ENCODE data around the gene LRRTM3. TPM values are rescaled to one million over a fixed set of nuclear protein-coding genes. Genes with fewer than 3 reads are reported as not detected.

LRRTM3 gene
- total and polyA plus RNA-seq, 7 donors, result 0.01 to 0.03 TPM; not detected in 5

GRCh38 chr10:67015225-67015624, 89.4 kb downstream of the LRRTM3 start:
- TF ChIP-seq CTCF (IDR thresholded peaks at IDR 0.05), result no peak
- no peak for DNase-seq
- Histone ChIP-seq H3K9me3 (no peaks in the 10 kb centered on the region), H3K4me1 (no peaks in the 10 kb centered on the region), H3K27ac (no peak overlapping the region), H3K4me3 (no peak overlapping the region), H3K27me3 (ENCODE audit: insufficient read depth in 3 of 3, low read length in 2 of 3) (no peaks in the 10 kb centered on the region), H3K36me3 (ENCODE audit: insufficient read depth in 1 of 2, low read depth in 1 of 2) (no peaks in the 10 kb centered on the region)
- intact Hi-C loops (cut with DNase I), result no loop called here
- ATAC-seq, result no peak
- WGBS, 3 donors, result 67 to 92% (median 78%) methylated on average over 1 of the region's 1 CpG

DNA sequence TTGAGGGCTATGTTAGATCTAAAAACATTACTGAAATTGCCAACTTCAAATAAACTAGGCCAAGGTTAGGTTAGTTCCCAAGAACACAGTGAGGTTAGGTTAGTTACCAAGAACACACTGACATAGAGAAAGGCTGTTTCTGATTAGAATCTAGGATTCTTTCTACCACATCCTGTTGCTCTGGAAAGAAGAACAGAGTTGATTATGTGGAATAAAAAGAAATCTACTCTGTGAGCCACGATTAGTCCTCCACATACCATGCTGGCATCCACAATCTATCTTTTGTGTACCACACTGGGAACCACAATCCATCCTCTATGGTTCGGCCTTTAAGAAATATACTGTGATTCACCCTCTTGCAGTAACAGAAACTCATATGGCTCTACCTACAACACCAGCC, 91.4 kb downstream of the LRRTM3 start:
- no peak for ATAC-seq
- TF ChIP-seq CTCF (IDR thresholded peaks at IDR 0.05), result no peak

GRCh38 chr10:67022099-67022498, 96.3 kb downstream of the LRRTM3 start:
- Histone ChIP-seq H3K4me1 (no peaks in the 10 kb centered on the region), H3K4me3 (no peak overlapping the region), H3K9me3 (no peaks in the 10 kb centered on the region), H3K36me3 (ENCODE audit: insufficient read depth in 1 of 2, low read depth in 1 of 2) (no peaks in the 10 kb centered on the region), H3K27me3 (ENCODE audit: insufficient read depth in 3 of 3, low read length in 2 of 3) (no peaks in the 10 kb centered on the region), H3K27ac (no peak overlapping the region)
- no peak for DNase-seq
- ATAC-seq, result no peak
- intact Hi-C loops (cut with DNase I), result no loop called here
- TF ChIP-seq CTCF (IDR thresholded peaks at IDR 0.05), result no peak

More for the DNA sequence above, 91.4 kb downstream of the LRRTM3 start:
- no peak for DNase-seq
- Histone ChIP-seq H3K4me1 (no peaks in the 10 kb centered on the region), H3K4me3 (no peak overlapping the region), H3K27ac (no peak overlapping the region), H3K27me3 (ENCODE audit: insufficient read depth in 3 of 3, low read length in 2 of 3) (no peaks in the 10 kb centered on the region), H3K9me3 (no peaks in the 10 kb centered on the region), H3K36me3 (ENCODE audit: insufficient read depth in 1 of 2, low read depth in 1 of 2) (no peaks in the 10 kb centered on the region)
- 87 to 94% (median 92%) methylated on average over 2 of the region's 2 CpGs for WGBS, 3 donors
- intact Hi-C loops (cut with DNase I), result no loop called here

DNA sequence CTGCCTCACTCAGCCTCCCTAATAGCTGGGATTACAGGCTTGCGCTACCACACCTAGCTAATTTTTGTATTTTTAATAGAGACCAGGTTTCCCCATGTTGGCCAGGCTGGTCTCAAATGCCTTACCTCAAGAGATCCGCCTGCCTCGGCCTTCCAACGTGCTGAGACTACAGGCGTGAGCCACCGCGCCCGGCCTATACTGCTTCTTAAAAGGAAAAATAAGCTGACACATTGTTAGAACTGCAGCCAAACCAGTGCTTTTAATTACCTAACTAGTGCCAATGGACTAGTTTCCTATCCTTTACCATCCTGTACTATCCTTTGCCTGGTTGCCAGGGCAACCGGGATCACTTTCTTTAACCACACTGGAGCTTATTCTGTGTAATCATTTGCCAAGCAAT, 108.0 kb downstream of the LRRTM3 start:
- no peaks in the 10 kb centered on the region for H3K27me3 ChIP-seq (ENCODE audit: insufficient read depth in 3 of 3, low read length in 2 of 3)
- no peak for TF ChIP-seq CTCF (IDR thresholded peaks at IDR 0.05)
- H3K9me3 ChIP-seq, result no peaks in the 10 kb centered on the region
- DNase-seq (no peak), ATAC-seq (no peak)
- no peak overlapping the region for H3K4me3 ChIP-seq
- intact Hi-C loops (cut with DNase I), result no loop called here
- H3K36me3 ChIP-seq (ENCODE audit: insufficient read depth in 1 of 2, low read depth in 1 of 2), result no peaks in the 10 kb centered on the region
- WGBS, 3 donors, result 98 to 100% (median 99%) methylated on average over 9 of the region's 9 CpGs
- H3K4me1 ChIP-seq, result peaks cover 8% of the 10 kb centered on the region
- H3K27ac ChIP-seq, result no peak overlapping the region

DNA sequence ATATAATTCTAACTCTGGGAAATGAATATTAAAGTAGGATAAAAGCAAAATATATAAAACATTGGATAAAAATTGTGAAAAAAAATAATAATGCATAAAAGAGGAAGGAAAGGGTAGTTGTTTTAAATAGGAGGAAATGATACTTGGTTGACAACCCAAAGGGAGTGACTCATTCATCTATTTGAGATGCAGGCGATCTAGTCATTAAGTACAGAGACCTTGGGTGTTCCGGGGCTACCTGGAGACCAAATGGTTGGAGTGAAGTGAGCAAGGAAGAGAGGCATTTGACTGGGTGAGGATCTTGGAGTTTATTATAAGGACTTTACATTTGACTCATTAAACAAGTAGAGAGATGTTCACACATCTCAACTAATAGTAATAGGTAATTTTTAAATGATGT, 111.0 kb downstream of the LRRTM3 start:
- H3K4me1 ChIP-seq, result no peaks in the 10 kb centered on the region
- intact Hi-C loops (cut with DNase I), result no loop called here
- no peak for TF ChIP-seq CTCF (IDR thresholded peaks at IDR 0.05)
- H3K9me3 ChIP-seq, result no peaks in the 10 kb centered on the region
- 79 to 81% (median 80%) methylated on average over 2 of the region's 2 CpGs for WGBS, 3 donors
- DNase-seq, result no peak
- no peaks in the 10 kb centered on the region for H3K27me3 ChIP-seq (ENCODE audit: insufficient read depth in 3 of 3, low read length in 2 of 3)
- no peak overlapping the region for H3K4me3 ChIP-seq
- no peaks in the 10 kb centered on the region for H3K36me3 ChIP-seq (ENCODE audit: insufficient read depth in 1 of 2, low read depth in 1 of 2)
- H3K27ac ChIP-seq, result no peak overlapping the region
- no peak for ATAC-seq
